Heart left ventricle (tissue), 16 donors: Measurements from ENCODE around the gene ATP9A. TPM values are rescaled to one million over a fixed set of nuclear protein-coding genes. Genes with fewer than 3 reads are reported as not detected.
A peak's percentile ranks its signal among the peaks of the same experiment; 100 is the strongest.

Experiments
- ATAC-seq, 4 donors: fragments of 200-7000 bp; cut with Tn5 transposase; one replicate each; pipeline ENCODE4 v1.9.1; 2020 to 2022; ENCODE audit warnings: moderate library complexity in 4 of 4, mild to moderate bottlenecking in 3 of 4, moderate number of reproducible peaks in 1 of 4
- DNase-seq, 5 donors: peaks; one replicate each; pipeline ENCODE4 v3.0.0-alpha.2; 2020
- H3K27ac ChIP-seq, 12 donors: fragments of 200-600 bp; sonication (generic) in 4 of 12; one replicate each; pipeline versions ENCODE4 v1.5.0 to v1.8.0; 2016 to 2022; ENCODE audit warnings: mild to moderate bottlenecking in 2 of 12
- H3K27me3 ChIP-seq, 9 donors: fragments of 200-600 bp; sonication (generic) in 2 of 9; one replicate each; pipeline versions ENCODE4 v1.5.1 to v1.8.0; 2016 to 2022; ENCODE audit warnings: mild to moderate bottlenecking in 3 of 9
- H3K36me3 ChIP-seq, 9 donors: fragments of 200-600 bp; sonication (generic) in 2 of 9; one replicate each; pipeline versions ENCODE4 v1.5.0 to v1.8.0; 2018 to 2022; ENCODE audit warnings: mild to moderate bottlenecking in 2 of 9
- H3K4me1 ChIP-seq, 12 donors: fragments of 200-600 bp; sonication (generic) in 4 of 12; one replicate each; pipeline versions ENCODE4 v1.5.0 to v1.8.0; 2016 to 2022; ENCODE audit warnings: mild to moderate bottlenecking in 3 of 12
- H3K4me3 ChIP-seq, 12 donors: fragments of 200-600 bp; sonication (generic) in 4 of 12; one replicate each; pipeline versions ENCODE4 v1.5.0 to v1.8.0; 2017 to 2022; ENCODE audit warnings: mild to moderate bottlenecking in 9 of 12, moderate library complexity in 4 of 12
- H3K9me3 ChIP-seq, 12 donors: fragments of 200-600 bp; sonication (generic) in 4 of 12; one replicate each; pipeline versions ENCODE4 v1.5.0 to v1.8.0; 2016 to 2022; ENCODE audit warnings: mild to moderate bottlenecking in 1 of 12
- POLR2A ChIP-seq, 2 donors: fragments of 450-650 bp; IDR thresholded peaks; one replicate each; pipeline ENCODE4 v1.6.1; 2017; ENCODE audit warnings: antibody characterized with exemption in 2 of 2, mild to moderate bottlenecking in 2 of 2, moderate library complexity in 2 of 2
- WGBS, 4 donors: extraction: QIAGEN DNeasy Blood & Tissue Kit in 2 of 4; methylation state at CpG; one replicate each; pipeline versions ENCODE4 v1.1.5 to v1.1.7; 2013 to 2018; 5-methylcytosine and 5-hydroxymethylcytosine counted together
- intact Hi-C, 10 donors: fragments of 100-400 bp; cut with DNase I; formaldehyde crosslinking; loops; one replicate each; pipeline versions ENCODE4 v1.11.1 to v1.14.2; 2022
- polyA plus RNA-seq, 2 donors: library from polyadenylated mRNA; stranded (reverse); fragments of 200-250 nt; gene quantifications; one replicate each; pipeline ENCODE4 v1.2.3, GENCODE V29; 2013
- total RNA-seq, 9 donors: library from RNA; depleted of rRNA in 2 of 9; stranded (reverse); fragments of >200 nt in 2 of 9; fragmentation: NEBNext Ultra II Directional in 3 of 9; extraction: Animal tissue kit (Norgen Biotek cat#: 25700) in 3 of 9; gene quantifications; one replicate each; pipeline versions ENCODE4 v1.1.0 to v1.2.4, GENCODE V29; 2016 to 2023
- TF ChIP-seq, protein P1 (sequence below), 12 donors: fragments of 200-600 bp; sonication (generic) in 4 of 12; IDR thresholded peaks; one replicate each; pipeline versions ENCODE4 v1.5.0 to v1.8.0; 2018 to 2022; ENCODE audit warnings: antibody characterized with exemption in 12 of 12, mild to moderate bottlenecking in 5 of 12
- donor health status: ischemic (EF 13 %, LVEDD 7.1; RV severe dilation, severe dysfunction).
- donor health status: healthy with polysubstance abuse.
- donor health status: DM: no; HTN: yes; CAD: no.
- donor health status: DM: no; HTN: no; CAD: no.
- donor health status: ischemic (EF 25% LVEDD 6.9; RV normal size, moderate dysfunction).
- donor health status: ischemic (EF 25% LVEDD 5.7; RV mildly dilated, moderate dysfunction).
- donor health status: healthy.
- donor health status: DM: yes; HTN: yes; CAD: no.
- donor health status: ischemic (EF 35%, LVEDD 5.7; RV mildly dilated, moderate dysfunction).
- donor health status: nonischemic (EF 11% LVEDD 7.7; RV severe dilation, severe dysfunction).
- donor health status: DM: yes; HTN: yes; CAD: no.
- donor health status: PGD.
- donor health status: ischemic (EF 29% LVEDD 5.4; RV normal size, mild dysfunction).
- donor health status: nonischemic (EF 23%, LVEDD 6.1; RV moderate dilation, normal function).

ATP9A gene
- total and polyA plus RNA-seq, 11 donors = 4.4 to 36.4 (median 27.6) TPM

DNA sequence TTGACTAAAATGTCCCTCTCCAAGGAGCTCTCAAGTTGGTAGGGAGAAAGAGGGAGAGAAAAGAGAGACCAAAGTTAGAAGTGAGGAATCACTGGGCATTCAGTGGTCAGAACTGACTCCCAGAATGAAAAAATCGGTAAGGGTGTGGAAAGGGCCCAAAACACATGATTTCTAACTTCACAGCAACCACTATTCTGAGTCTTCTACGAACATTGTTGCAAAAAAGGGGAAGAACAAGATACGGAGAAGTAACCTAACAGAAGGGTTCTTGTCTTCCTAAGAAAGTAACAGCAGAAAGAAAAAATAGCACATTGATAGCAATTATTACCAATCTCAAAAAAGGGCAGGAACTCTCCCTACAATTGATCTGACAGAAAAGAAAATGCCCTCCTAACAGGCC, 65.6 kb downstream of the ATP9A start:
- H3K27ac ChIP-seq = no peak overlapping the region
- H3K36me3 ChIP-seq = peaks cover 0 to under 1% (median 0%) of the 10 kb centered on the region in 9 donors
- intact Hi-C loops = loop anchor here in 8 of 10 donors (5.0 to 10.0 kb wide), 3 partner anchors 372 to 382 kb away; no protein-coding TSS in a partner anchor
- no peak overlapping the region for H3K4me3 ChIP-seq
- H3K27me3 ChIP-seq = no peaks in the 10 kb centered on the region
- TF ChIP-seq, protein P1, sequence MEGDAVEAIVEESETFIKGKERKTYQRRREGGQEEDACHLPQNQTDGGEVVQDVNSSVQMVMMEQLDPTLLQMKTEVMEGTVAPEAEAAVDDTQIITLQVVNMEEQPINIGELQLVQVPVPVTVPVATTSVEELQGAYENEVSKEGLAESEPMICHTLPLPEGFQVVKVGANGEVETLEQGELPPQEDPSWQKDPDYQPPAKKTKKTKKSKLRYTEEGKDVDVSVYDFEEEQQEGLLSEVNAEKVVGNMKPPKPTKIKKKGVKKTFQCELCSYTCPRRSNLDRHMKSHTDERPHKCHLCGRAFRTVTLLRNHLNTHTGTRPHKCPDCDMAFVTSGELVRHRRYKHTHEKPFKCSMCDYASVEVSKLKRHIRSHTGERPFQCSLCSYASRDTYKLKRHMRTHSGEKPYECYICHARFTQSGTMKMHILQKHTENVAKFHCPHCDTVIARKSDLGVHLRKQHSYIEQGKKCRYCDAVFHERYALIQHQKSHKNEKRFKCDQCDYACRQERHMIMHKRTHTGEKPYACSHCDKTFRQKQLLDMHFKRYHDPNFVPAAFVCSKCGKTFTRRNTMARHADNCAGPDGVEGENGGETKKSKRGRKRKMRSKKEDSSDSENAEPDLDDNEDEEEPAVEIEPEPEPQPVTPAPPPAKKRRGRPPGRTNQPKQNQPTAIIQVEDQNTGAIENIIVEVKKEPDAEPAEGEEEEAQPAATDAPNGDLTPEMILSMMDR (IDR thresholded peaks at IDR 0.05) = no peak
- no peak for TF ChIP-seq POLR2A (IDR thresholded peaks at IDR 0.05)
- DNase-seq (no peak), ATAC-seq (no peak)
- H3K4me1 ChIP-seq = no peaks in the 10 kb centered on the region
- no peaks in the 10 kb centered on the region for H3K9me3 ChIP-seq
- WGBS, 4 donors = 78 to 90% (median 83%) methylated on average over 3 of the region's 3 CpGs

DNA sequence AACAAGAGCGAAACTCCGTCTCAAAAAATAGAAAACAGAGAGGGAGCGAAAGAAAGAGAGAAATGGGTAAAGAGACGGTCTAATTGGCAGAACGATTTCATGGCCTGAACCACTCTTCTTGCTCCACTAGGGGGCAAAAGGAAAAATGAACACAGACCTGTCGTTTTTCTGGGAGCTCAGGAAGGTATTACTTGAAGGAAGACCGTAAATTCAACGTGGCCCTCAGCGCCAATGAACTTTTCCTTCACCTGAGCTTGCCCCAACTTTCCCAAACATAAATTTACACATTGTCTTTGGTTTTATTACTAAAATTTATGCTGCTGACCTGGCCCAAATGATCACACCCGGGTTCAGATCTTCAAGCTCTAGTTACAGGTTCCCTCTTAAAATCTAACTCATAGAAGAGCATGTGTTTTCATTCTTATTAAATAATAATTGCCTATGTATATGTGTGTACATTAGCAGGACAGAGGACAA, 67.3 kb downstream of the ATP9A start:
- H3K4me3 ChIP-seq = no peak overlapping the region
- DNase-seq = no peak
- H3K36me3 ChIP-seq = no peaks in the 10 kb centered on the region
- H3K27ac ChIP-seq = no peak overlapping the region
- H3K27me3 ChIP-seq = no peaks in the 10 kb centered on the region
- H3K4me1 ChIP-seq = peaks cover 0 to 11% (median 0%) of the 10 kb centered on the region in 12 donors
- intact Hi-C loops = loop anchor here in 8 of 10 donors (5.0 to 10.0 kb wide), 3 partner anchors 374 to 384 kb away; no protein-coding TSS in a partner anchor
- TF ChIP-seq, protein P1 (IDR thresholded peaks at IDR 0.05) = peak; percentile 46 to 71 (median 61)
- no peak for TF ChIP-seq POLR2A (IDR thresholded peaks at IDR 0.05)
- WGBS, 4 donors = 54 to 69% (median 63%) methylated on average over 10 of the region's 10 CpGs
- peak in 1 of 4 donors; percentile 56 for ATAC-seq
- H3K9me3 ChIP-seq = no peaks in the 10 kb centered on the region

DNA sequence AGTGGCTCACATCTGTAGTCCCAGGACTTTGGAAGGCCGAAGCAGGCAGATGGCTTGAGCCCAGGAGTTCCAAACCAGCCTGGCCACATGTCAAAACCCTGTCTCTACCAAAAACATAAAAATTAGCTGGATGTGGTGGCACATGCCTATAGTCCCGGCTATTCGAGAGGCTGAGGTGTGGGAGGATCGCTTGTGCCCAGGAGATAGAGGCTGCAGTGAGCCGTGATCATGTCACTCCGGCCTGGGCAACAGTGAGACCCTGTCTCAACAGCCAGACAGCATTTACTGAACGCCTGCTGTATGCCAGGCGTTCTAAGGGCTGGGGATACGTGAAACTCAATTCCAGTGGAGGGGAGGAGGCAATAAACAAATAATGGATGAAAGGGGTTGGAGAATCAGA, 69.9 kb downstream of the ATP9A start:
- no peaks in the 10 kb centered on the region for H3K27me3 ChIP-seq
- H3K36me3 ChIP-seq = peaks cover 0 to 12% (median 3%) of the 10 kb centered on the region in 9 donors
- ATAC-seq = no peak
- no peaks in the 10 kb centered on the region for H3K9me3 ChIP-seq
- no peak for DNase-seq
- no peak overlapping the region for H3K4me3 ChIP-seq
- TF ChIP-seq, protein P1 (IDR thresholded peaks at IDR 0.05) = no peak
- TF ChIP-seq POLR2A (IDR thresholded peaks at IDR 0.05) = no peak
- intact Hi-C loops = no loop called here
- no peak overlapping the region for H3K27ac ChIP-seq
- peaks cover 0 to 14% (median 0%) of the 10 kb centered on the region in 12 donors for H3K4me1 ChIP-seq
- 83 to 98% (median 95%) methylated on average over 9 of the region's 9 CpGs for WGBS, 4 donors

DNA sequence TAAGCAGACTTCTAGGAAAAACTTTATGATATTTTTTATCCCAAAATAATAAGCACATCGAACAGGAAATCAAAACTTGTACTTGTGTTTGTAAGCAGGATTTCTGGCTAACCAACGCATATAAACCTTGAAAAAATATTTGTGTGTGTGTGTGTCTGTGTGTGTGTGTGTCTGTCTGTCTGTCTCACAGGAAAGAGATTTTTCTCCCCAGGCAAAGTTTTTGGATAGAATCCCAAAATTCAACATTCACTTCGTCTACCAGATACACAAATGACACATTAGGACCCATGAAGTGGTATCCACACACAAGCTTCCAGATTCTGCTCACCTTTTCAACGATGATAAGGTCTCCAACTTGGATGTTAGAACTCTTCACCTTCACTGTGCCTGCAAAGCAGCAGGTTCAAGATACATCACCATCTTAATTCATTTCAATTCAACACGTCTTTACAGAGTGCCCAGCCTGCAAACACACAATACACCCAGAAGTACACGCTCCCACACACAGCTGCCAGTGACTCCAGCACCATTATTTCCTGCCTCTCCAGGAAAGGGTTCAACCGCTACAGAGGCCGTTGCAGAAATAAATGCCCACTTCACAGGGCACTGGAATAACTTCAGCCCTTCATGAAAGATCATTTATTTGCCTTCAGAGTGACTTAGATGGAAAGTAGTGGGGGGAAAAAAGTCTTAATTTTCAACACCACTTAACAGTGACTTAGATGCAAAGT, 70.9 kb downstream of the ATP9A start:
- intact Hi-C loops = no loop called here
- Histone ChIP-seq H3K27ac (no peak overlapping the region), H3K27me3 (no peaks in the 10 kb centered on the region), H3K36me3 (peaks cover 0 to 19% (median 7%) of the 10 kb centered on the region in 9 donors), H3K4me3 (no peak overlapping the region), H3K9me3 (no peaks in the 10 kb centered on the region), H3K4me1 (peaks cover 0 to 14% (median 0%) of the 10 kb centered on the region in 12 donors)
- TF ChIP-seq, protein P1 (IDR thresholded peaks at IDR 0.05) = no peak
- no peak for TF ChIP-seq POLR2A (IDR thresholded peaks at IDR 0.05)
- ATAC-seq (no peak), DNase-seq (no peak)
- WGBS, 4 donors = 67 to 82% (median 68%) methylated on average over 8 of the region's 8 CpGs
